ENCODE results near the gene NTNG2.

DNA sequence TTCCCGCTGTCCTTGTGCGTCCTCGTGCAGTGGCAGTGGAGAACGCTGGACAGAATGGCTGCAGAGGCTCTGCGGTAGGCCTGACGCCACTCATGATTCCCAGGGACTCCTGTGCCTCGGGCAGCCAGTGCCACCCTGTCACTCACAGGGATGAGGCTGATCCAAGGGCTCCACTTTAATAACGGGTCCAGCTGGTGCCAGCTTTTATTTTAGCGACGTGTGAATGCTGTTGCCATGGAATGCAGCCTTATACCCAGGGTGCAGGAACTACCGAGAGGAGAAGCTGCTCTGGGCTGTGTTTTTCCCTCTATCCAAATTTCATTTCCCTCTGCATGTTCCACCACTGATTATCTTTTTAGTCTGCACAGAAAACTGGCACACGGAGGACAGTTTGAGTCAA, 15.8 kb upstream of the NTNG2 start:
- TF ChIP-seq, protein P1, sequence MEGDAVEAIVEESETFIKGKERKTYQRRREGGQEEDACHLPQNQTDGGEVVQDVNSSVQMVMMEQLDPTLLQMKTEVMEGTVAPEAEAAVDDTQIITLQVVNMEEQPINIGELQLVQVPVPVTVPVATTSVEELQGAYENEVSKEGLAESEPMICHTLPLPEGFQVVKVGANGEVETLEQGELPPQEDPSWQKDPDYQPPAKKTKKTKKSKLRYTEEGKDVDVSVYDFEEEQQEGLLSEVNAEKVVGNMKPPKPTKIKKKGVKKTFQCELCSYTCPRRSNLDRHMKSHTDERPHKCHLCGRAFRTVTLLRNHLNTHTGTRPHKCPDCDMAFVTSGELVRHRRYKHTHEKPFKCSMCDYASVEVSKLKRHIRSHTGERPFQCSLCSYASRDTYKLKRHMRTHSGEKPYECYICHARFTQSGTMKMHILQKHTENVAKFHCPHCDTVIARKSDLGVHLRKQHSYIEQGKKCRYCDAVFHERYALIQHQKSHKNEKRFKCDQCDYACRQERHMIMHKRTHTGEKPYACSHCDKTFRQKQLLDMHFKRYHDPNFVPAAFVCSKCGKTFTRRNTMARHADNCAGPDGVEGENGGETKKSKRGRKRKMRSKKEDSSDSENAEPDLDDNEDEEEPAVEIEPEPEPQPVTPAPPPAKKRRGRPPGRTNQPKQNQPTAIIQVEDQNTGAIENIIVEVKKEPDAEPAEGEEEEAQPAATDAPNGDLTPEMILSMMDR (IDR thresholded peaks at IDR 0.05): no peak
- TF ChIP-seq POLR2A (IDR thresholded peaks at IDR 0.05): no peak
